Measurements from ENCODE around the gene SPPL3.

DNA sequence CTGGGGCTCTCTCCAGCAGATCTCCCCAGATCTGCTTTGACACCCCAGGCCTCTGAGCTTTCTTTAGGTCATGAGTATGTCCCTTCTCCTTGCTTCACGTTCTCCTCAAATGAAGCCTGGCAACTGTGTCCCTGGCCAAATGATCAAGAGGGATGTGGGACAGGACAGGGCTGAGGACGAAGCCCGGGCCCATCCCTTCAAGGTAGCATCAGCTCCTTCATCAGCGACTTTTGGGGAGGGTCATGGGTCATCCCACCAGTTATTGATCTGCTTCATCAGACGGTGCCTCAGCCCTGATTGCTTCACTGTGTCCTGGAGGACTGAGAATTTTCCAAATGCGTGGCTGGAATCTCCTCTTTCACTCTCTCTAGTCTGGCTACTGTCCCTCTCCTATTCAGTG is 146.2 kb downstream of the SPPL3 start:
- no peak for TF ChIP-seq EGR1 (IDR thresholded peaks at IDR 0.05; ENCODE audit: low read depth in 2 of 2)
- TF ChIP-seq, protein P1, sequence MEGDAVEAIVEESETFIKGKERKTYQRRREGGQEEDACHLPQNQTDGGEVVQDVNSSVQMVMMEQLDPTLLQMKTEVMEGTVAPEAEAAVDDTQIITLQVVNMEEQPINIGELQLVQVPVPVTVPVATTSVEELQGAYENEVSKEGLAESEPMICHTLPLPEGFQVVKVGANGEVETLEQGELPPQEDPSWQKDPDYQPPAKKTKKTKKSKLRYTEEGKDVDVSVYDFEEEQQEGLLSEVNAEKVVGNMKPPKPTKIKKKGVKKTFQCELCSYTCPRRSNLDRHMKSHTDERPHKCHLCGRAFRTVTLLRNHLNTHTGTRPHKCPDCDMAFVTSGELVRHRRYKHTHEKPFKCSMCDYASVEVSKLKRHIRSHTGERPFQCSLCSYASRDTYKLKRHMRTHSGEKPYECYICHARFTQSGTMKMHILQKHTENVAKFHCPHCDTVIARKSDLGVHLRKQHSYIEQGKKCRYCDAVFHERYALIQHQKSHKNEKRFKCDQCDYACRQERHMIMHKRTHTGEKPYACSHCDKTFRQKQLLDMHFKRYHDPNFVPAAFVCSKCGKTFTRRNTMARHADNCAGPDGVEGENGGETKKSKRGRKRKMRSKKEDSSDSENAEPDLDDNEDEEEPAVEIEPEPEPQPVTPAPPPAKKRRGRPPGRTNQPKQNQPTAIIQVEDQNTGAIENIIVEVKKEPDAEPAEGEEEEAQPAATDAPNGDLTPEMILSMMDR (IDR thresholded peaks at IDR 0.05; ENCODE audit: low read depth, low read length, missing input control), result no peak
- no peak for TF ChIP-seq TAF1 (conservative IDR thresholded peaks at IDR 0.05)
- no peak for TF ChIP-seq SP1 (IDR thresholded peaks at IDR 0.05)
- TF ChIP-seq FOXA1 (IDR thresholded peaks at IDR 0.05), result no peak
- TF ChIP-seq YY1 (IDR thresholded peaks at IDR 0.05), result no peak
- TF ChIP-seq, protein P2, sequence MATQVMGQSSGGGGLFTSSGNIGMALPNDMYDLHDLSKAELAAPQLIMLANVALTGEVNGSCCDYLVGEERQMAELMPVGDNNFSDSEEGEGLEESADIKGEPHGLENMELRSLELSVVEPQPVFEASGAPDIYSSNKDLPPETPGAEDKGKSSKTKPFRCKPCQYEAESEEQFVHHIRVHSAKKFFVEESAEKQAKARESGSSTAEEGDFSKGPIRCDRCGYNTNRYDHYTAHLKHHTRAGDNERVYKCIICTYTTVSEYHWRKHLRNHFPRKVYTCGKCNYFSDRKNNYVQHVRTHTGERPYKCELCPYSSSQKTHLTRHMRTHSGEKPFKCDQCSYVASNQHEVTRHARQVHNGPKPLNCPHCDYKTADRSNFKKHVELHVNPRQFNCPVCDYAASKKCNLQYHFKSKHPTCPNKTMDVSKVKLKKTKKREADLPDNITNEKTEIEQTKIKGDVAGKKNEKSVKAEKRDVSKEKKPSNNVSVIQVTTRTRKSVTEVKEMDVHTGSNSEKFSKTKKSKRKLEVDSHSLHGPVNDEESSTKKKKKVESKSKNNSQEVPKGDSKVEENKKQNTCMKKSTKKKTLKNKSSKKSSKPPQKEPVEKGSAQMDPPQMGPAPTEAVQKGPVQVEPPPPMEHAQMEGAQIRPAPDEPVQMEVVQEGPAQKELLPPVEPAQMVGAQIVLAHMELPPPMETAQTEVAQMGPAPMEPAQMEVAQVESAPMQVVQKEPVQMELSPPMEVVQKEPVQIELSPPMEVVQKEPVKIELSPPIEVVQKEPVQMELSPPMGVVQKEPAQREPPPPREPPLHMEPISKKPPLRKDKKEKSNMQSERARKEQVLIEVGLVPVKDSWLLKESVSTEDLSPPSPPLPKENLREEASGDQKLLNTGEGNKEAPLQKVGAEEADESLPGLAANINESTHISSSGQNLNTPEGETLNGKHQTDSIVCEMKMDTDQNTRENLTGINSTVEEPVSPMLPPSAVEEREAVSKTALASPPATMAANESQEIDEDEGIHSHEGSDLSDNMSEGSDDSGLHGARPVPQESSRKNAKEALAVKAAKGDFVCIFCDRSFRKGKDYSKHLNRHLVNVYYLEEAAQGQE (IDR thresholded peaks at IDR 0.05), result no peak
- TF ChIP-seq RXRA (IDR thresholded peaks at IDR 0.05), result no peak
- TF ChIP-seq GABPA (IDR thresholded peaks at IDR 0.05 in 1 of 2, conservative IDR thresholded peaks at IDR 0.05 in 1 of 2), result no peak
- TF ChIP-seq, protein P3, sequence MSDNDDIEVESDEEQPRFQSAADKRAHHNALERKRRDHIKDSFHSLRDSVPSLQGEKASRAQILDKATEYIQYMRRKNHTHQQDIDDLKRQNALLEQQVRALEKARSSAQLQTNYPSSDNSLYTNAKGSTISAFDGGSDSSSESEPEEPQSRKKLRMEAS (IDR thresholded peaks at IDR 0.05), result no peak
- TF ChIP-seq, protein P4, sequence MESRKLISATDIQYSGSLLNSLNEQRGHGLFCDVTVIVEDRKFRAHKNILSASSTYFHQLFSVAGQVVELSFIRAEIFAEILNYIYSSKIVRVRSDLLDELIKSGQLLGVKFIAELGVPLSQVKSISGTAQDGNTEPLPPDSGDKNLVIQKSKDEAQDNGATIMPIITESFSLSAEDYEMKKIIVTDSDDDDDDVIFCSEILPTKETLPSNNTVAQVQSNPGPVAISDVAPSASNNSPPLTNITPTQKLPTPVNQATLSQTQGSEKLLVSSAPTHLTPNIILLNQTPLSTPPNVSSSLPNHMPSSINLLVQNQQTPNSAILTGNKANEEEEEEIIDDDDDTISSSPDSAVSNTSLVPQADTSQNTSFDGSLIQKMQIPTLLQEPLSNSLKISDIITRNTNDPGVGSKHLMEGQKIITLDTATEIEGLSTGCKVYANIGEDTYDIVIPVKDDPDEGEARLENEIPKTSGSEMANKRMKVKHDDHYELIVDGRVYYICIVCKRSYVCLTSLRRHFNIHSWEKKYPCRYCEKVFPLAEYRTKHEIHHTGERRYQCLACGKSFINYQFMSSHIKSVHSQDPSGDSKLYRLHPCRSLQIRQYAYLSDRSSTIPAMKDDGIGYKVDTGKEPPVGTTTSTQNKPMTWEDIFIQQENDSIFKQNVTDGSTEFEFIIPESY (IDR thresholded peaks at IDR 0.05), result no peak

Data from liver (tissue), 3 donors.